ENCODE results near the gene B4GAT1. TPM values are rescaled to one million over a fixed set of nuclear protein-coding genes. Genes with fewer than 3 reads are reported as not detected.
A peak's percentile ranks its signal among the peaks of the same experiment; 100 is the strongest.

The B4GAT1 gene
- total RNA-seq, 1 donor: 25.0 TPM

DNA sequence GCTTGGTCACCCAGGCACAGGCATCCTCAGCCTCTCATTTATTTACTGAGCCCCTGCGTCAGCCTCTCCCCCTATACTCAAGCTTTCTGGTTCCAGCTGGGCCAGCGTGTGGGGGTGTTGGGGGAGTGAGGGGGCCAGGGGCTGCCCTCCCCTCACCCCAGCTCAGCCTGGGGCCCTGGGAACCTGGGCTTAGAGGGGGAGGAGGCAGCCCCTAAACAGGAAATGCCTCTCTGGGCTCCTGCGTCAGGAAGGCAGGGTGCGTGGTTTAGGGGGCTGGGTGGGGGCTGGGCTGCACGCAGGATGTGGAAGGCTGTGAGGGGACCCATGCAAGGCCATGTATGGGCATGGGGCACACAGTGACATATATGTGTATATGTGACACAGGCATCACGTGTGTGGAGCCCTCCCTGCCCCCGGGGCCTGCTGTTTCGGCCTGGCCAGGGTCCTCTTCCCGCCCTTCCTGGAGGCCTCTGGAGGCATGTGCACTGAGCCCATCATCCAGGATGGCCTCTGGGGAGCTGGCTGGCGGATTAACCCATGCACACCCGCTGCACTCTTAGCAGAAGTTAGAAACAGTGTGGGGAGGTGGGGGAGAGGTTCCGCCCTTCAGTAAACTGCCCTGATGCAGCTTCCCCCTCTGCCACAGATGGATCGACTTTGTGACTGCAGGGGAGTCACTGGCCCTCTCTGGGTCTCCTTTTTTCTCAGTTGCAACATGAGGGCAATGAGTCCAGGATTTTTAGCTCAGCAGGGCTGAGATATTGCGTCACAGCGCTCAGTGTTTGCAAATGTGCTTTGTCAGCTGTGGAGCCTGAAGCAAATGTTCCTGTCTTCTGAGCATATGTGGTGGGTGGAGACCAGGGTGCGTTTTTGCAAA is 29.5 kb downstream of the B4GAT1 start:
- H3K4me3 ChIP-seq (ENCODE audit: low read depth, low read length): no peak overlapping the region
- TF ChIP-seq, protein P1, sequence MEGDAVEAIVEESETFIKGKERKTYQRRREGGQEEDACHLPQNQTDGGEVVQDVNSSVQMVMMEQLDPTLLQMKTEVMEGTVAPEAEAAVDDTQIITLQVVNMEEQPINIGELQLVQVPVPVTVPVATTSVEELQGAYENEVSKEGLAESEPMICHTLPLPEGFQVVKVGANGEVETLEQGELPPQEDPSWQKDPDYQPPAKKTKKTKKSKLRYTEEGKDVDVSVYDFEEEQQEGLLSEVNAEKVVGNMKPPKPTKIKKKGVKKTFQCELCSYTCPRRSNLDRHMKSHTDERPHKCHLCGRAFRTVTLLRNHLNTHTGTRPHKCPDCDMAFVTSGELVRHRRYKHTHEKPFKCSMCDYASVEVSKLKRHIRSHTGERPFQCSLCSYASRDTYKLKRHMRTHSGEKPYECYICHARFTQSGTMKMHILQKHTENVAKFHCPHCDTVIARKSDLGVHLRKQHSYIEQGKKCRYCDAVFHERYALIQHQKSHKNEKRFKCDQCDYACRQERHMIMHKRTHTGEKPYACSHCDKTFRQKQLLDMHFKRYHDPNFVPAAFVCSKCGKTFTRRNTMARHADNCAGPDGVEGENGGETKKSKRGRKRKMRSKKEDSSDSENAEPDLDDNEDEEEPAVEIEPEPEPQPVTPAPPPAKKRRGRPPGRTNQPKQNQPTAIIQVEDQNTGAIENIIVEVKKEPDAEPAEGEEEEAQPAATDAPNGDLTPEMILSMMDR (IDR thresholded peaks at IDR 0.05; ENCODE audit: insufficient read depth, low read depth, low read length): no peak
- DNase-seq (ENCODE audit: low read depth): peak; percentile 99

DNA sequence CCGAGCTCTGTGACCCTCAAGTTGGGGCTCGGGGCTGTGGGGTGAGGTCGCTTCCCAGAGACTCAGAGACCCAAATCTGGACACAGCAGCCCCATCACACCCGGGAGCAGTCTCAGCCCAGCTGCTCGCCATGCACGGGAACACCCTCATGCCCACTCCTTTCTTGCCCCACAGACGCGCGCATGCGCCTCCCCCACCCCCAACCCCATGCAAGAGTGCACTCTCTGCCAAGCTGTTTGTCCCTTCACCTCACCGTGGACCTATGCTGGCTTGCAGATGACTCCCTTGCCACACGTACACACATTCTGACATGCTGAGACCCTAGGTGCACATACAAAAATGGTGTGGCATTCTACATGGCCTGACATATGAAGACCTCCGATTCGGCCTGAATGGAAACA is 30.1 kb downstream of the B4GAT1 start:
- peak overlapping the region; percentile 34 for H3K4me3 ChIP-seq (ENCODE audit: low read depth, low read length)
- peak; percentile 83 for DNase-seq (ENCODE audit: low read depth)
- TF ChIP-seq, protein P1 (IDR thresholded peaks at IDR 0.05; ENCODE audit: insufficient read depth, low read depth, low read length): no peak

DNA sequence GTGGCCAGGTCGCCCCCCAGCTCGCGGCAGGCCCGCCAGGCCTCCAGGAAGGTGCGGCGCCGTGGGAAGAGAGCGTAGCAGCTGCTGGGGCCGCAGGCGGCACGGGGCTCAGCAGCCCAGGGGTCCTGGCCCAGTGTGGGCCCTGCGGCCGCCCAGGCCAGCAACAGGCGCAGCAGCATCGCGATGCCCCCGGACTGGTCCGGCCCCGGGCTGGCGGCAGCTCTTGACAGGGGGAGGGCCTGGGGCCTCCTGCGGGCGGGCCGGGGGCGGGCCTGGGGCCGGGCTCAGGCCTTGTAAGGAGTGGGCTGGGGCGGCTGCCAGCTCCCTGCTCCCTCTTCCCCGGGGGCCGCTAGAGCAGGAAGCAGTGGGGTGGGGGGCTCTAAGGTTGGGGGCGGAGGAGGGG is 30.6 kb downstream of the B4GAT1 start, which contains the start of gene CD248:
Gene CD248, minus strand, starts transcription at position 196 of the 403 bp plus-strand sequence. Its CDS starts 17 bp downstream, at position 179.
- DNase-seq (ENCODE audit: low read depth): peak; percentile 92
- H3K4me3 ChIP-seq (ENCODE audit: low read depth, low read length): peak within 1 kb of the TSS; percentile 91
- TF ChIP-seq, protein P1 (IDR thresholded peaks at IDR 0.05; ENCODE audit: insufficient read depth, low read depth, low read length): no peak

DNA sequence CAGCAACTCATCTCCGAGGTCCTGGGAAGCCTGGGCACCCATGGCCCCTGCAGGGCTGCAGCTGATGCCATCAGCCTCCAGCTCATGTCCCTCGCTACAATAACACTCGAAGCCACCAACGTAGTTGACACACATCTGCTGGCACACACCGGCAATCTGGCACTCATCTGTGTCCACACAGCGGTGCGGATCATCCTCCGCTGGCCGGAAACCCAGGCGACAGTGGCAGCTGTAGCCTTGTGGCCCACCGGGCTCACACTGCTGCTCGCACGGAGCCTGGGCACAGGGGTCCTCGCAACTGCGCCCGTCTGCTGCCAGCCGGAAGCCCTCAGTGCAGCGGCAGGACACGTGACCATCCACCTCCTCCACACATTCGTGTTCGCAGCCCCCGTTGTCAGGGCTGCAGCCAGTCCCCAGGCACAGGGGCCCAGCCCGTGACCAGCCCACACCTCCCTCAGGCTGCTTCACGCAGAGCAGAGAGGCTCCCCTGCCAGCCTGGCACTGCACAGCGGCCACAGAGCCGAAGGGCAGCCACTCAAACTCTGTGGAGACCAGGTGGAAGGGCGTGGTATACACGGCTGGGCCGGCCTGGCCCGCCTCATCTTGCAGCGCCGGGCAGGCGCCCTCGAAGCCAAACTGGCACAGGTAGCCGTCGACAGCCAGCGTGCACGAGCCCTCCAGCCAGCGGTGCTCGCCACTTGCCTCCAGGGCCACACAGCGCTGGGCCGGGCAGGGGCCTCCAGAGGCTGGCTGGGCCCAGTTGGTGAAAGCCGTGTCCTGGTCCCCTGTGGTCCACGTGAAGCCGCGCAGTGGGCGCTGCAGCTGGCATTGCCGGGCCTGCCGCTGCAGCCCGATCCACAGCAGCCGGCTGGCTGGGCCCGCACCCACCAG is 31.3 kb downstream of the B4GAT1 start:
- TF ChIP-seq, protein P1 (IDR thresholded peaks at IDR 0.05; ENCODE audit: insufficient read depth, low read depth, low read length): no peak
- H3K4me3 ChIP-seq (ENCODE audit: low read depth, low read length): peak overlapping the region; percentile 91
- peak; percentile 44 for DNase-seq (ENCODE audit: low read depth)

DNA sequence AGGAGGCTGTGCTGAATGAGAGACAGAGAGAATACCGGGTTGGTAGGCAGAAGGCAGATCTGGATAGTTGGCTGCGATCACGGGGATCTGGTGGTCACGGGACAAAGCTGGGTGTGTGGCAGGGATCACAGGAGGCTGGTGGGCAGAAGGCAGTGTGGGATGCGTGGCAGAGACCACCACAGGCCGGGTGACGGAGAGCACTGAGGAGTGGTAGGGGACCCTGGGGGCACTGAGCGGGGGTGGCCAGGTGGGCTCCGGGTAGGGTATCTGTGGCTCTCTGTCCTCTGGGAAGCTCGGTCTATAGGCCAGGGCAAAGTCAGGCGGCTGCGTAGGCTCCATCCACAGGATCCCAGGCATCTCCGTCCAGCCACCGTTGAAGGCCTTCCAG is 31.9 kb downstream of the B4GAT1 start:
- peak; percentile 40 for DNase-seq (ENCODE audit: low read depth)
- TF ChIP-seq, protein P1 (IDR thresholded peaks at IDR 0.05; ENCODE audit: insufficient read depth, low read depth, low read length): no peak
- H3K4me3 ChIP-seq (ENCODE audit: low read depth, low read length): peak overlapping the region; percentile 91

DNA sequence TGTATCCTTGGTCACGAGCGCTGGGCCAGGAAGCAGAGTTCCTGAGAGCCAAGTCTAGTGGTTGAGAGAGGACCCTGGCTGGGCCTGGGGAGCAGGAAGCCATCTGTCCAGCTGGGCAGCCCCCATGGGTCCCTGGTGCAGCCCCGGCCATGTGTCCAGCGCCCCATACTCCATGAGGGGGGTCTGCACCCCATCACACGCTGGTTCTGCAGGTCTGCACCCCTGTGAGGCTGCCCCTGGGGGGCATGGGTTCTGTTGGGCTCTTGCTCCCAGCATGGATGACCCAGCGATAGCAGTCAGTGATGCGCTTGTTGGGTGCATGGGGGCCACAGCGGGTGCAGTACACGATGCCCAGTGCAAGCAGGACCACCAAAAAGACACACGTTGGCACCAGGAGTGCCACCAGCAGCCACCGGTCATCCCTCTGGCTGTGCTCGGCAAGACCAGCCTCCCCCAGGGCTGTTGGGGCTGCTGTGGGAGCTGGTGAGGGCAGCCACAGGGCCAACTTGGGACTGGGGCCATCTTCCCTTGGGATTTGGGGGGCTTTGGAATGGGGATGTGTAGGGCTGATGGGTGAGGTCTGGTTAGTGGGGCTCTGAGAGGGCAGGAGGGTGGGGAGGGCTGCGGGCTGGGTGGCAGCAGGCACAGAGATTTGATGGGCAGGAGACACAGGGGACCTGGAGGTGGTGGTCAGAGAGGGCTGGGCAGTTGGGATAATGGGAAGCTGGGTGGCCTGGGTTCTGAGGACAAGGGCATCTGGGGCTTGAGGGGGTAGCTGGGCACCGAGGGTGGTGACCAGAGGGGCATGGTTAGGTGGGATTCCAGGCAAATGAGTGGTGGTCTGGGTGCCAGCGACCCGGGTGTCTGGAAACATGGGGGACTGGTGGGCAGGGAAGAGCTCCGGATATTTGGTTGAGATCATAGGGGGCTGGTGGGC is 32.6 kb downstream of the B4GAT1 start:
- TF ChIP-seq, protein P1 (IDR thresholded peaks at IDR 0.05; ENCODE audit: insufficient read depth, low read depth, low read length): no peak
- DNase-seq (ENCODE audit: low read depth): peak; percentile 37
- H3K4me3 ChIP-seq (ENCODE audit: low read depth, low read length): peak overlapping the region; percentile 91

All from fibroblast of villous mesenchyme (primary cell).